HG03139 (cell line): ENCODE measurements around the gene RNF214.
"Not testable (repeated sequence)": the region's sequence is repeated elsewhere in the genome, so short reads cannot be mapped to it uniquely, and the experiment has no call there.

ENCODE experiments used
- ATAC-seq: cut with Tn5 transposase; IDR thresholded peaks from one replicate; pipeline ENCODE4 v1.9.1; 2021; ENCODE audit not compliant: unreplicated experiment

Gene RNF214

GRCh38 chr11:117313091-117313490, 80.6 kb downstream of the RNF214 start:
- no peak for ATAC-seq

- no peak for ATAC-seq
Observed at GRCh38 chr11:117313828-117314768, 81.6 kb downstream of the RNF214 start.

DNA sequence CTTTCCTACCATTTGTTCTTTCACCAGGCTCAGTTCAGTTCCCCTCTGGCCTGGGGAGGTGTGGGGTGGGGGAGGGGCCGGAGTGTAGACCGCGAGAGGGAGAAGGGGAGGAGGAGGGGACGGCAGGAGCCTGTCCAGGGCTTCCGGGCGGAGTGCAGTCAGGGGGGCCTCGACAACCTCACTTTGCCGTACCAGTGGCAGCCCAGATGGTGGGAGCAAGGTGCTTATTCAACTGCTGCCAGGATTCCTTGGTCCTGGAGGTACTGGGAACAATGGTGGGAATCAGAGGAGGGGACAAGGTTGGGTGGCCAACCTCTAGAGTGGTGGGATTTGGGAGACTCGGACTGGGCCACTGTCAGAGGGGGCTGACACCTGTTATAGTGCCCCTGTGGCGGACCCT, 82.4 kb downstream of the RNF214 start:
- no peak for ATAC-seq

DNA sequence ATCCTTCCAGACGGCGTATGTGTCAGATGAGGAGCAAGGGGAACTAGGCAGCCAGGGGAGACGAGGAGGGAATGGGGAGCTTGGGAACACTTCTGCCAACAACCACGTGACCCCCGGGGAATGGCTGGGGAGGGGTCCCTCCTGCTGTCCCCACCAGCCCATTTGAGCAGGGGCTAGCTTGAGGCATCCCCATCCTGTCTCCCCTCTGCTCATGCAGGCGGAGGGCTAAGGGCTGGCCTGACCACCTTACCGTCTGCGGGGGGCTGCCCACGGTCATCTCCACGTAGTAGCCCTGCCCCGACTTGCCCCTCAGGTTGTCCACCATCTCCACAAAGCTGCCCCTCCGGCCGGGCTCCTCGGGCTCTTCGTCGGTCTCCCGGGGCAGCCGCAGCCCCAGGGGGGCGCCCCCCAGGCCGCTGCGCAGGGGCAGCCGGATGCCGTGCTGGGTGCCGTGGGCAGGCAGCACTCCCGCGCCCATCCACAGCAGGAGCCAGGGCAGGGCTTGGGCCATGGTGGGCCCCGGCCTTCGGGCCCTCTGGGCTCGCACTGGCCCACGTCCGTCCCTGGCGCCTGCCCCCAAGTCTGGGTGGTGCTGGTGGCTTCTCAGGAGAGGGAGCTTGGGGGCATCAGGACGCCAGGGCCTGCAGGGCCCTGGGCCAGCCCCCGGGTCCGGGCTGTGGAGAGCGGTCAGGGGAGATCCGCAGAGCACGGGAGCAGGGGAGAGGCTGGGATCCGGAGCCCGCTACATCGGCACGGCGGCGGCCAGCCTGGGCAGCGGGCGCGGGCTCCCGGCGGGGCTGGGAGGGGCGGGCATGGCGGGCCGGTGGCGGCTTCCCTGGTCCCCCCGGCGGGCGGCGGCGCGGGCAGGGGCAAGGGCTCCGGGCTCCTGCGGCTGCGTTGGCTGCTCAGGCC, 83.1 kb downstream of the RNF214 start:
- ATAC-seq: no peak

DNA sequence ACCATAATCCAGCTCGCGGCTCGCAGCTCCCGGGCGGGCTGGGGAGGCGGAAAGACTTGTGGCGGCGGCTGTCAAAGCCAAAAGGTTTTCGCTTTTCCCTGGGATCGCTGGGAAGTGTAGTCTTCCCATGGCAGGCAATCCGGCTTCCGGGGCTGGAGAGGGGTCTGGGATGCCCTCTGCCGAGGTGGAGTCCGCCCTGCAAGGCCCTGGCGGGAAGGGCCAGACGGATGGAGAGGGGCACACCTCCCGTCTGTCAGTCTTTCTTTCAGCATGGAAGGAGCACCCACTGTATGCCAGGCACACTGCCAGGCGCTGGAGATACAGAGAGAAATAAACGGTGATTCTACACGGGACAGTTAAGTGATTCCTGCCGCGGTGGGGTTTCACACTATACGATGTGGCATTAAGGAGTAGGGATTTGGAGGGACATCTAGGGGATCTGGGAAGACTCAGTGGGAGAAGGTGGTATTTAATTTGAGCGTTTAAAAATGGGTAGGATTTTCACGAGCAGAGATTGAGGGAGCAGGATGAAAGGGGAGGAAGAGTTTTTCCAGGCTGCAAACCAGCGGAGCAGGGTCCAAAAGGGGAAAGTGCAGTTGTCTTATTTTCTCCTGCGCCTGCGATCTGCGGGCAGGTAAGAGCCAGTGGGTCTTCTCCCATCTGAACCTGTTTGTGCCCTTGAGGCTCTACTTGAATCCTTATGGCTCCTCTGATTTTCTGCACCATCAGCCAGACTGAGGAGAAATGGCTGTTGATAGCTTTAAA, 83.9 kb downstream of the RNF214 start, which contains the start of gene BACE1:
Gene BACE1, minus strand, starts transcription at position 60 of the 765 bp plus-strand sequence. CDS start 461 bp downstream, outside the sequence.
- ATAC-seq: no peak

DNA sequence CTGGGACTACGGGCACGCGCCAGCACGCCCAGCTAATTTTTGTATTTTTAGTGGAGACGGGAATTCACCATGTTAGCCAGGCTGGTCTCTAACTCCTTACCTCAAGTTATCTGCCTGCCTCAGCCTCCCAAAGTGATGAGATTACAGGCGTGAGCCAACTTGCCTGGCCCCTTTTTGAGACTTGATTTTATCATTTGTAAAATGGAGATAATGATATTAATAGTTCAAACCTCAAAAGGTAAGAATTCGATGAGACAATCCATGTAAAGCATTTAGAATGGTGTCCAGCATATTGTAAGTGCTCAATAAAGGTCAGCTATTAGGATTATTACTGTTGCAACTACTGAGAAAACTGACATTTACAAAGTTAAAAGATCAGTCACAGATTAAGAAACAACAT, 86.3 kb downstream of the RNF214 start:
- ATAC-seq: no peak

DNA sequence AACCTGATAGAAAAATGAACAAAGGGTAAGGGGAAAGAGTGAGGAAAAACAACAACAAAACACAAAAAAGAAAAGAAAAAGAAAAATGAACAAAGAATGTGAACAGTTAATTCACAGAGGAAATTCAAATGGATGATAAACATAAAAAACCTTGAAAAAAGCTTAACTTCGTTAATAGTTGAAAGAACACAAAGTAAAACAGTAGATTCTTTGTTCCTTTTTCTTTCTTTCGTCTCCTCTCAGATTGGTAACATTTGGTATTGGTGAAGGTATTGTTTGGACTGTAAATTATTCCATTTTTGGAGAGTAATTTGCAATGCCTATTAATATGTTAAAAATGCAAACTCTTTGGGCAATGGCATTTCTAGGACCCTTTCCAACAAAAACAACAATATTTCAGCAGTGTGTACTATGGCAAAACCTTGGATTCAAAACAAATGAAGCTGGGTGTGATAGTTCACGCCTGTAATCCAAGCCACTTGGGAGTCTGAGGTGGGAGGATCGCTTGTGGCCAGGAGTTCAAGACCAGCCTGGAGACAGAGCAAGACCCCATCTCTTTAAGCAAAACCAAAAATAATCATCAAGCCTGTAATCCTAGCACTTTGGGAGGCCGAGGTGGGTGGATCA, 86.9 kb downstream of the RNF214 start:
- ATAC-seq: no peak

- not testable (repeated sequence) for ATAC-seq
Observed at GRCh38 chr11:117327255-117327566, 94.7 kb downstream of the RNF214 start.

DNA sequence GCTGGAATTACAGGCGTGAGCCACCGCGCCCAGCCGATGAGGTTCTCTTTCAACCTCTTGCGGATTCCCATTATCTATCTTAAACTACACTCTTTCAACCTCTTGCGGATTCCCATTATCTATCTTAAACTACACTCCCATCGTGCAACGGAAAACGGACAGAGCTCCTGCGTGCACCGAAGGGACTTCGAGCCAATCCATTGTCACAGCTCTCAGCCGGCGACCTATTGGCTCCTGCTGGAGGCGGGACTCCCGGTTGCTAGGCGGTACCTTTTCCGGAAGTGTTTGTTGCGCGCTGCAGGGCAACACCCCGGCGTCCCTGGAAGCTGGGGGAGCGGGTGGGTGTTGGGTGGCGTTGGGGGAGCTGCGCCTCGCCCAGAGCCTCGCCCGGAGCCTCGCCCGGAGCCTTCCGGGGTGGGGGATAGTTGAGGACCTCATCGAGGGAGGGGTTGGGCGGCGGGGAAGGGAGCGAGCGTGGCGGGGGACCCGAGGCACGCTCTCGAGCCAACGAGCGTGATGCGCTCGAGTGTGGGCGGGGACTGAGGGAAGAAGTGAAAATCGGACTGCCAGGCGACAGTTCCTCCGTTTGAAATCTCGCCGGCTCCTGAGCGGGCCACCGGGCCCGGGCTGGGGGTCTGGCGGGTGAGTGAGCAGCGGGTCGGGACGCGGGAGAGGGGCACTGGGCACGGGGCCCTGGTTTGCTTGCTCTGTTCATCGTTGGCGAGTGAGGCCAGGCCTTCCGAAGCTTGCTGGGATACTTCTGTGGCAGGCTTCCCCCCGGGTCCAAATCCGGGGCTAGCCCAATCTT, 95.3 kb downstream of the RNF214 start, which contains the start of gene CEP164:
Gene CEP164, plus strand, starts transcription at position 288 of the 808 bp plus-strand sequence. CDS start 10,733 bp downstream, outside the sequence.
- peak; percentile 94 for ATAC-seq

DNA sequence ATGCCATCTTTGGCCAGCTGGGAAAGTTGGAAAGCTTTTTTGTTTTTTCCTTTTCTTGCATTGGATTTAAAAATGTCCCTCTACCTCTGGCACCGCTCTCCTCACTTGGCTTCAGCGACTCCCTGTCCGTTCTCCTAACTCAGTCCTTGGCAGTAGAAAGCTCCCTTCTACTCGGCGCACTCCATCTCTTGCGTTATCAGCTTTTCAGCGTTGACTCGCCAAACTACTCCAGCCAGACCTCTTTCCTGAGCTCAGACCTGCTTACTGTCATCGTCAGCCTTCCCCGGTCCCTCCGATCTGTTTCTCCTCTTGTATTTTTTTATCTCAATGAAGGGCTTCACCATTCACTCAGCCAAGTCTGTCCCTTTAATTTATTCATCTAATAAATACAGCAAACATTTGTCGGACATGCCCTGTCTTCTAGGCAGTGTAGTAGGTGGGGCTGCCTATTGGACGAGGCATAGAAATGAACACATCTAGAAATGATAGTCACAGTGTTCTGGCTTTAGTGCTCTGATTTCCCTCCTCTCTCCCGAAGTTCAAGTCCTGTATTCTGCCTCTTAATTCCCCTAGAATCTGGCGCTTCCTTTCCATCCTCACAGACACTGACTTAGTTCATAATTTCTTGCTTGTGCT, 96.0 kb downstream of the RNF214 start:
- ATAC-seq: no peak

GRCh38 chr11:117332843-117333242, 100.4 kb downstream of the RNF214 start:
- no peak for ATAC-seq

DNA sequence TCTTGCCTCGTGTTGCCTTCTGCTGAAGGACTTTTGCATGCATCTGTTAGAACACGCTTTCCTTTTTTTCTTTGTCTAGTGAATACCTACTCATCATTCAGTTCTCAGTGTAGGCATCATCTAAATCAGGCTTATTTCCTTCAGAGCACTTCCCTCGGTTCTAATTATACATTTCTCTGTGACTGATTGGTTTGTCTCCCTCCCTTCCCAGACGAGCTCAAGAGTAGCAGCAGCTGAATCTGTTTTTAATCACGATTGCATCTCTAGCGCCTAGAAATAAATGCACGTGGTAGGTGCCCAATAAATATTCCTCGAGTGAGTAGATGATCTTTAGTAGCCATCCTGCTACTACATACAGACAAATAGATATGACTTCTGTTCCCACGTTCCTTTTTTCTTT, 101.4 kb downstream of the RNF214 start:
- no peak for ATAC-seq

GRCh38 chr11:117334896-117335295, 102.4 kb downstream of the RNF214 start:
- ATAC-seq: no peak

DNA sequence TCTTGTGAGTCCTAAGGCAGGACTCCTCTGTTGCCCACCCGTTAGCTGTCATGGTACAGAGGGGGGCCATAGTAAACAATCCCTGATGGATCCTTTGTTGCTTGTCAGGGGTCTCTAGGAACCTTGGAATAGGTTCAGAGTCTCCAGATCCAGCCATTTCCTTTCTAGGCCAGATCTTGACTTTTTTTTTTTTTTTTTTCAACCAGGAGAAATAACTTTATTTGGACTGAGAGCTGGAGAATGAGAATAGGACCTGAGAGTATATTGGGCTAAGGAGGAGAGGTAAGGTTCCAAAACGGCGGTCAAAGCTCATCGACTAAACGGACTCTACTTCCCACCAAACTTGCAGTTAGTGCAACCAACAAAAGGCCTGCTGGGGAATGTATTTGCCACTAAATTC, 102.9 kb downstream of the RNF214 start:
- ATAC-seq: no peak
